HEK293 (cell line): ENCODE measurements around the gene SLC22A4.

Experiments
- CTCF ChIA-PET: fragments of 350-600 bp; formaldehyde crosslinking; extraction: SDS; loops from one replicate; lab custom pipeline; 2021; ENCODE audit warnings: antibody characterized with exemption; lab: Yijun Ruan, JAX
- POLR2A ChIA-PET: fragments of 300-600 bp; formaldehyde crosslinking; extraction: SDS; loops from one replicate; lab custom pipeline; 2020; ENCODE audit warnings: antibody characterized with exemption, inconsistent platforms; lab: Yijun Ruan, JAX
- H3K27ac ChIP-seq: fragments of 200-500 bp; sonication (Bioruptor generic); 2 replicates; pipeline ENCODE4 v1.5.1; 2014; ENCODE audit warnings: low read depth, low read length, control low read depth, inconsistent platforms; ENCODE audit errors: extremely low read depth
- H3K36me3 ChIP-seq, 2 experiments: fragments of 200-500 bp in 1 of 2; sonication (Bioruptor generic) in 1 of 2; 1 replicate in 1 of 2; 2 replicates in 1 of 2; pipeline ENCODE4 v1.5.1; 2014 to 2017; ENCODE audit warnings: inconsistent platforms in 2 of 2, low read length in 2 of 2; ENCODE audit not compliant: control insufficient read depth in 2 of 2, insufficient read depth in 1 of 2
- H3K4me1 ChIP-seq: fragments of 200-500 bp; sonication (Bioruptor generic); 2 replicates; pipeline ENCODE4 v1.5.1; 2014; ENCODE audit warnings: mild to moderate bottlenecking, low read length, inconsistent platforms; ENCODE audit not compliant: control insufficient read depth, insufficient read depth
- H3K4me3 ChIP-seq: 2 replicates; pipeline ENCODE4 v1.5.1; 2011; ENCODE audit warnings: low read depth, mild to moderate bottlenecking, control low read depth, low read length, moderate library complexity
- H3K9me3 ChIP-seq: fragments of 200-500 bp; sonication (Bioruptor generic); 2 replicates; pipeline ENCODE4 v1.5.1; 2014; ENCODE audit warnings: low read depth, low read length, inconsistent platforms; ENCODE audit not compliant: control insufficient read depth, insufficient read depth
- GLI4 ChIP-seq: fragments of 450-650 bp; formaldehyde crosslinking; IDR thresholded peaks from 2 replicates; pipeline ENCODE4 v1.5.1; 2016; ENCODE audit warnings: missing biosample characterization, missing genetic modification characterization
- HOXC10 ChIP-seq: sonication (generic); formaldehyde crosslinking; IDR thresholded peaks from 2 replicates; pipeline ENCODE4 v1.8.1; 2023; ENCODE audit warnings: mild to moderate bottlenecking, missing genetic modification reagents
- IKZF3 ChIP-seq: fragments of 450-650 bp; IDR thresholded peaks from 2 replicates; pipeline ENCODE4 v1.5.0; 2018; ENCODE audit warnings: missing biosample characterization, mild to moderate bottlenecking, missing genetic modification characterization, moderate library complexity
- KLF1 ChIP-seq: fragments of 450-650 bp; formaldehyde crosslinking; IDR thresholded peaks from 2 replicates; pipeline ENCODE4 v1.5.1; 2016; ENCODE audit warnings: missing biosample characterization, missing genetic modification characterization
- SALL2 ChIP-seq: fragments of 450-650 bp; formaldehyde crosslinking; IDR thresholded peaks from 2 replicates; pipeline ENCODE4 v1.5.0; 2017; ENCODE audit warnings: missing biosample characterization, mild to moderate bottlenecking, missing genetic modification characterization, borderline replicate concordance
- SP3 ChIP-seq: fragments of 450-650 bp; formaldehyde crosslinking; IDR thresholded peaks from 2 replicates; pipeline ENCODE4 v1.5.1; 2016; ENCODE audit warnings: missing biosample characterization, missing genetic modification characterization
- WT1 ChIP-seq: fragments of 450-650 bp; formaldehyde crosslinking; IDR thresholded peaks from 2 replicates; pipeline ENCODE4 v1.5.1; 2016; ENCODE audit warnings: missing biosample characterization, missing genetic modification characterization
- ZBTB21 ChIP-seq: fragments of 450-650 bp; formaldehyde crosslinking; IDR thresholded peaks from 2 replicates; pipeline ENCODE4 v1.5.1; 2017; ENCODE audit warnings: missing biosample characterization, missing genetic modification characterization
- ZNF184 ChIP-seq: fragments of 450-650 bp; IDR thresholded peaks from 2 replicates; pipeline ENCODE4 v1.5.1; 2018; ENCODE audit warnings: missing biosample characterization, mild to moderate bottlenecking, missing genetic modification characterization
- ZNF2 ChIP-seq: fragments of 450-650 bp; formaldehyde crosslinking; IDR thresholded peaks from 2 replicates; pipeline ENCODE4 v1.5.1; 2016; ENCODE audit warnings: missing biosample characterization, missing genetic modification characterization
- ZNF274 ChIP-seq, 2 experiments: fragments of 200-500 bp in 1 of 2; fragments of 450-650 bp in 1 of 2; sonication (Bioruptor generic) in 1 of 2; formaldehyde crosslinking in 1 of 2; IDR thresholded peaks; 2 replicates each; pipeline versions ENCODE4 v1.5.1 to v1.6.1; 2014 to 2016; ENCODE audit warnings: borderline replicate concordance in 1 of 2, inconsistent platforms in 1 of 2, low read length in 1 of 2, missing biosample characterization in 1 of 2, missing genetic modification characterization in 1 of 2
- ZNF292 ChIP-seq: fragments of 450-650 bp; formaldehyde crosslinking; IDR thresholded peaks from 2 replicates; pipeline ENCODE4 v1.5.1; 2016; ENCODE audit warnings: low read depth, missing biosample characterization, missing genetic modification characterization, borderline replicate concordance
- ZNF341 ChIP-seq: fragments of 450-650 bp; formaldehyde crosslinking; IDR thresholded peaks from 2 replicates; pipeline ENCODE4; 2016; ENCODE audit warnings: low read depth, missing biosample characterization, missing genetic modification characterization
- ZNF354C ChIP-seq: fragments of 450-650 bp; formaldehyde crosslinking; IDR thresholded peaks from 2 replicates; pipeline ENCODE4 v1.5.1; 2016; ENCODE audit warnings: missing biosample characterization, missing genetic modification characterization, low read depth, borderline replicate concordance
- ZNF426 ChIP-seq: fragments of 450-650 bp; formaldehyde crosslinking; IDR thresholded peaks from 2 replicates; pipeline ENCODE4 v1.5.1; 2017; ENCODE audit warnings: missing biosample characterization, missing genetic modification characterization, mild to moderate bottlenecking, inconsistent platforms, moderate library complexity
- ZNF501 ChIP-seq: fragments of 450-650 bp; formaldehyde crosslinking; IDR thresholded peaks from 2 replicates; pipeline ENCODE4 v1.5.1; 2016; ENCODE audit warnings: missing biosample characterization, missing genetic modification characterization
- ZNF548 ChIP-seq: fragments of 450-650 bp; formaldehyde crosslinking; IDR thresholded peaks from 2 replicates; pipeline ENCODE4 v1.5.1; 2016; ENCODE audit warnings: missing biosample characterization, missing genetic modification characterization
- ZNF621 ChIP-seq: fragments of 450-650 bp; formaldehyde crosslinking; IDR thresholded peaks from 2 replicates; pipeline ENCODE4 v1.5.1; 2017; ENCODE audit warnings: missing biosample characterization, missing genetic modification characterization
- ZNF658 ChIP-seq: fragments of 450-650 bp; formaldehyde crosslinking; IDR thresholded peaks from 2 replicates; pipeline ENCODE4; 2016; ENCODE audit warnings: missing biosample characterization, missing genetic modification characterization
- ZNF692 ChIP-seq: fragments of 450-650 bp; formaldehyde crosslinking; IDR thresholded peaks from 2 replicates; pipeline ENCODE4 v1.5.1; 2016; ENCODE audit warnings: missing biosample characterization, missing genetic modification characterization
- ZSCAN16 ChIP-seq: fragments of 450-650 bp; formaldehyde crosslinking; IDR thresholded peaks from 2 replicates; pipeline ENCODE4 v1.5.1; 2016; ENCODE audit warnings: missing biosample characterization, missing genetic modification characterization
- ZSCAN4 ChIP-seq: fragments of 450-650 bp; formaldehyde crosslinking; IDR thresholded peaks from 2 replicates; pipeline ENCODE4 v1.5.1; 2017; ENCODE audit warnings: missing biosample characterization, missing genetic modification characterization
- TF ChIP-seq, protein P1 (sequence below): sonication (generic); formaldehyde crosslinking; IDR thresholded peaks from 2 replicates; pipeline ENCODE4 v1.8.1; 2022; ENCODE audit warnings: mild to moderate bottlenecking, moderate library complexity, missing genetic modification reagents
- TF ChIP-seq, protein P2 (sequence below): fragments of 450-650 bp; formaldehyde crosslinking; IDR thresholded peaks from 2 replicates; pipeline ENCODE4 v1.5.1; 2016; ENCODE audit warnings: missing biosample characterization, missing genetic modification characterization, low read depth

SLC22A4 gene

GRCh38 chr5:132391247-132391646, 97.1 kb downstream of the SLC22A4 start:
- Histone ChIP-seq H3K36me3 (peaks cover 0 to 92% of the 10 kb centered on the region in 2 experiments; a peak in 1 of 3 replicates), H3K4me3 (no peak overlapping the region), H3K4me1 (no peaks in the 10 kb centered on the region), H3K27ac (no peak overlapping the region), H3K9me3 (no peaks in the 10 kb centered on the region)
- no peak for TF ChIP-seq IKZF3 (tag by site-specific recombination)
- no peak for TF ChIP-seq ZNF341 (tag by site-specific recombination)
- TF ChIP-seq GLI4 (tag by site-specific recombination) = no peak
- CTCF ChIA-PET = interaction anchor here (0.7 to 1.9 kb wide), 2 partner anchors 19 to 26 kb away, joined by 3 to 9 read pairs; no protein-coding TSS in a partner anchor
- POLR2A ChIA-PET = interaction anchor here (0.6 kb wide), 1 partner anchor 1547 kb away, joined by 6 read pairs; no protein-coding TSS in a partner anchor

GRCh38 chr5:132391870-132392269, 97.7 kb downstream of the SLC22A4 start:
- ChIA-PET CTCF (interaction anchor here (0.8 to 1.3 kb wide), 3 partner anchors 19 to 120 kb away, joined by 3 to 4 read pairs (median 3); no protein-coding TSS in a partner anchor), POLR2A (interaction anchor here (0.6 kb wide), 1 partner anchor 1546 kb away, joined by 6 read pairs; no protein-coding TSS in a partner anchor)
- no peak overlapping the region for H3K27ac ChIP-seq
- TF ChIP-seq HOXC10 (CRISPR knock-in tag) (no peak), KLF1 (tag by site-specific recombination) (no peak), ZNF354C (tag by site-specific recombination) (no peak), ZNF292 (tag by site-specific recombination) (no peak), SP3 (tag by site-specific recombination) (no peak), SALL2 (tag by site-specific recombination) (no peak), ZNF426 (tag by site-specific recombination) (no peak), ZNF274 (IDR thresholded peaks at IDR 0.05; ENCODE audit: low read length) (no peak), ZNF274 (tag by site-specific recombination; IDR thresholded peaks at IDR 0.05; ENCODE audit: borderline replicate concordance) (no peak), ZNF501 (tag by site-specific recombination) (no peak), ZNF184 (tag by site-specific recombination) (no peak)
- TF ChIP-seq, protein P1, sequence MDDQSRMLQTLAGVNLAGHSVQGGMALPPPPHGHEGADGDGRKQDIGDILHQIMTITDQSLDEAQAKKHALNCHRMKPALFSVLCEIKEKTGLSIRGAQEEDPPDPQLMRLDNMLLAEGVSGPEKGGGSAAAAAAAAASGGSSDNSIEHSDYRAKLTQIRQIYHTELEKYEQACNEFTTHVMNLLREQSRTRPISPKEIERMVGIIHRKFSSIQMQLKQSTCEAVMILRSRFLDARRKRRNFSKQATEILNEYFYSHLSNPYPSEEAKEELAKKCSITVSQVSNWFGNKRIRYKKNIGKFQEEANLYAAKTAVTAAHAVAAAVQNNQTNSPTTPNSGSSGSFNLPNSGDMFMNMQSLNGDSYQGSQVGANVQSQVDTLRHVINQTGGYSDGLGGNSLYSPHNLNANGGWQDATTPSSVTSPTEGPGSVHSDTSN = no peak
- TF ChIP-seq, all 188 proteins: peak for 0
- Histone ChIP-seq H3K4me3 (no peak overlapping the region), H3K36me3 (peaks cover 0 to 88% of the 10 kb centered on the region in 2 experiments; a peak in 1 of 3 replicates), H3K9me3 (no peaks in the 10 kb centered on the region), H3K4me1 (no peaks in the 10 kb centered on the region)

DNA sequence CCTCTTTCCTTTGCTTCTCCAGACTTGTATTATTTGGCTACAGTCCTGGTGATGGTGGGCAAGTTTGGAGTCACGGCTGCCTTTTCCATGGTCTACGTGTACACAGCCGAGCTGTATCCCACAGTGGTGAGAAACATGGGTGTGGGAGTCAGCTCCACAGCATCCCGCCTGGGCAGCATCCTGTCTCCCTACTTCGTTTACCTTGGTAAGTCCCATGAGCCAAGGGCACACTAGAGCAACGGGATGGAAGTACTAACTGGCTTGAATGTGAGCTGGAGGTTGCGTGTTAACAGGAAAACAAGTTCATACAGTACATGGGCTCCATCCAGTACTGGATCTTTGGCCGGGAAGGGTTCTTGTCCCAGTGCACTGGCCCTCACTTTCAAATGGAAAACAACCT, 98.2 kb downstream of the SLC22A4 start:
- Histone ChIP-seq H3K36me3 (peaks cover 0 to 87% of the 10 kb centered on the region in 2 experiments; a peak in 1 of 3 replicates), H3K9me3 (no peaks in the 10 kb centered on the region), H3K27ac (no peak overlapping the region), H3K4me1 (no peaks in the 10 kb centered on the region), H3K4me3 (no peak overlapping the region)
- ChIA-PET CTCF (interaction anchor here (0.8 to 1.3 kb wide), 3 partner anchors 18 to 120 kb away, joined by 3 to 4 read pairs (median 3); no protein-coding TSS in a partner anchor), POLR2A (no interaction called here)
- TF ChIP-seq ZNF658 (tag by site-specific recombination) (no peak), ZNF2 (no peak), ZNF548 (tag by site-specific recombination) (no peak), ZNF692 (tag by site-specific recombination) (no peak), ZBTB21 (tag by site-specific recombination) (no peak), SALL2 (tag by site-specific recombination) (no peak), ZSCAN16 (no peak), ZSCAN4 (tag by site-specific recombination) (no peak), ZNF621 (tag by site-specific recombination) (no peak), WT1 (no peak)
- TF ChIP-seq, protein P2, sequence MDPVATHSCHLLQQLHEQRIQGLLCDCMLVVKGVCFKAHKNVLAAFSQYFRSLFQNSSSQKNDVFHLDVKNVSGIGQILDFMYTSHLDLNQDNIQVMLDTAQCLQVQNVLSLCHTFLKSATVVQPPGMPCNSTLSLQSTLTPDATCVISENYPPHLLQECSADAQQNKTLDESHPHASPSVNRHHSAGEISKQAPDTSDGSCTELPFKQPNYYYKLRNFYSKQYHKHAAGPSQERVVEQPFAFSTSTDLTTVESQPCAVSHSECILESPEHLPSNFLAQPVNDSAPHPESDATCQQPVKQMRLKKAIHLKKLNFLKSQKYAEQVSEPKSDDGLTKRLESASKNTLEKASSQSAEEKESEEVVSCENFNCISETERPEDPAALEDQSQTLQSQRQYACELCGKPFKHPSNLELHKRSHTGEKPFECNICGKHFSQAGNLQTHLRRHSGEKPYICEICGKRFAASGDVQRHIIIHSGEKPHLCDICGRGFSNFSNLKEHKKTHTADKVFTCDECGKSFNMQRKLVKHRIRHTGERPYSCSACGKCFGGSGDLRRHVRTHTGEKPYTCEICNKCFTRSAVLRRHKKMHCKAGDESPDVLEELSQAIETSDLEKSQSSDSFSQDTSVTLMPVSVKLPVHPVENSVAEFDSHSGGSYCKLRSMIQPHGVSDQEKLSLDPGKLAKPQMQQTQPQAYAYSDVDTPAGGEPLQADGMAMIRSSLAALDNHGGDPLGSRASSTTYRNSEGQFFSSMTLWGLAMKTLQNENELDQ (tag by site-specific recombination) = no peak
- TF ChIP-seq, protein P1 = no peak
